HG02798 (cell line): ENCODE results near the gene SPAG8.

ENCODE experiments used
- ATAC-seq: cut with Tn5 transposase; IDR thresholded peaks from one replicate; pipeline ENCODE4 v1.9.1; 2021; ENCODE audit warnings: mild to moderate bottlenecking; ENCODE audit not compliant: unreplicated experiment, poor library complexity

The SPAG8 gene, protein sequence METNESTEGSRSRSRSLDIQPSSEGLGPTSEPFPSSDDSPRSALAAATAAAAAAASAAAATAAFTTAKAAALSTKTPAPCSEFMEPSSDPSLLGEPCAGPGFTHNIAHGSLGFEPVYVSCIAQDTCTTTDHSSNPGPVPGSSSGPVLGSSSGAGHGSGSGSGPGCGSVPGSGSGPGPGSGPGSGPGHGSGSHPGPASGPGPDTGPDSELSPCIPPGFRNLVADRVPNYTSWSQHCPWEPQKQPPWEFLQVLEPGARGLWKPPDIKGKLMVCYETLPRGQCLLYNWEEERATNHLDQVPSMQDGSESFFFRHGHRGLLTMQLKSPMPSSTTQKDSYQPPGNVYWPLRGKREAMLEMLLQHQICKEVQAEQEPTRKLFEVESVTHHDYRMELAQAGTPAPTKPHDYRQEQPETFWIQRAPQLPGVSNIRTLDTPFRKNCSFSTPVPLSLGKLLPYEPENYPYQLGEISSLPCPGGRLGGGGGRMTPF

GRCh38 chr9:35812025-35812602 lies at the start of gene SPAG8:
SPAG8 (minus strand) TSS chr9:35812262; CDS start chr9:35812147, 115 bp downstream.
- ATAC-seq: peak; percentile 69

GRCh38 chr9:35861161-35861897 lies 49.3 kb upstream of the SPAG8 start:
- ATAC-seq: no peak

DNA sequence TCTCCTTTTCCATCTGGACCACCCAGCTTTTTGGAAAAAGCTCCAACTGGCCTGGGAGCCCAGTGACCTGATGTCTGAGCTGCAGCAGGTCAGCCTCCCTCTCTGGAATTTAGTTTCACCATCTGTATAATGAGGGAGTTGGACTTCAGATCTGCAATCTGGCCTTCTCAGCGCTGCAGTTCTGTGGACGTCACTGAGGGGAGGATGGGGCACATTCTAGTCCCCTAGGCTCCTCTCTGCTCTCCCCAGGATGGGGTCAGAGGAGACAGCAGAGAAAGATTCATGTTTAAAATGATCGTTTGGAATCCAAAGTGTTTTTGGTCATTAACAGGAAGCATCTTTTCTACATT lies 47.9 kb upstream of the SPAG8 start:
- no peak for ATAC-seq

DNA sequence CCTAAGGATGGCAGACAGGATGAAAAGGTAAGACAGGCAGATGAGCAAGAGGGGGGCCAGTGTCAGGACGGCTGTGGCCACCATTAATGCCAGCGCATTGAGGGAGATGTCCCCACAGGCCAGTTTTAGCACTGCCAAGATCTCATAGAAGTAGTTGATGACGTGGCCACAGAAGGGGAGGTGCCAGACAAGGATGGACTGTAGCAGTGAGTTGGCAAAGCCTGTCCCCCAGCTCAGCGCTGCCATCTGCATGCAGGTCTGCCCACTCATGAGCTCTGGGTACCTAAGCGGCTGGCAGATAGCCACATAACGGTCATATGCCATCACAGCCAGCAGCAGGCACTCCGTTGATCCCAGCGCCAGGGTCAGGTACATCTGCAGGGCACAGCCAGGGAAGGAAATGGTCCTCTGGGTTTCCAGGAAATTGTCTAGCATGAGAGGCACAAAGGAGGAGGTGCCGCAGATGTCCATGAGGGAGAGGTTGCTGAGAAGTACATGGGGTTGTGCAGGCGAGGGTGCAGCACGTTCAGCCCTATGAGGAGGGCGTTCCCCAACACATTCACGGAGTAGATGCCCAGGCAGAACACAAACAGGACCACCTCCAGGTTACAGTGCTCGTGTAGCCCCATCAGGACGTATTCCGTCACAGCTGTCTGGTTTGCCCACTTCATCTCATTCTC lies 47.4 kb upstream of the SPAG8 start:
- ATAC-seq: no peak

- ATAC-seq: no peak
Observed at GRCh38 chr9:35858458-35858857, 46.4 kb upstream of the SPAG8 start.

GRCh38 chr9:35856882-35857281 lies 44.8 kb upstream of the SPAG8 start:
- no peak for ATAC-seq

- ATAC-seq: no peak
Observed at GRCh38 chr9:35856206-35856605, 44.1 kb upstream of the SPAG8 start.

DNA sequence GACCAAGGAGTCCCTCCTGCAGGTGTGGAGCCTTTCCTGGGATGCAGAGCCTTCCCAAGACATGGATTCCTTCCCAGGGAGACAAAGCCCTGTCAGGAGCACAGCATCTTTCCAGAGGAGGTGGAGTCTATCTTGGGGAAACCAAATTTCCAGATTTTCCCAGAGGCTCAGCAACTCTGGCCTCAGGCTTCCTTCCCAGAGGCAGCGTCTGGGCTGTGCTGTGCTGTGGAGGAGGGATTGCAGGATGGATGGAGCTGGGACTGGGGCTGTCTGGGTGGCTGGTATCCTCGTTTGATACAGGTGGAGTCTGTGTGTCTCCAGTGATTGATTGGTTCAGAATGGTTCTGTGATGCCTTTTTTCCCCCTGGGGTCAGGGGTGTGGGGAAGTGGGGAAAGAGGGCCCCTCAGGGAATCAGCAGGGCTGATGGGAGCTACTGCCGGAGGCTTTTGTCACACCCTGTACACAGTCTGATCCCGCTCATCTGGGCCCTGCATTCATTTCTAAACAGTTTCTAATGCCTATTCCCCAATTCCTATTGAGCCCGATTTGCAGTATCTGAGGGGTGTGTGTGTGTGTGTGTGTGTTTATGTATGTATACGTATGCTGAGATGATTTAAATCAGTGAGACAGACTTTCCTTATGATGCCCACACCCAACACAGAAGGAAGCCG lies 42.2 kb upstream of the SPAG8 start:
- no peak for ATAC-seq

DNA sequence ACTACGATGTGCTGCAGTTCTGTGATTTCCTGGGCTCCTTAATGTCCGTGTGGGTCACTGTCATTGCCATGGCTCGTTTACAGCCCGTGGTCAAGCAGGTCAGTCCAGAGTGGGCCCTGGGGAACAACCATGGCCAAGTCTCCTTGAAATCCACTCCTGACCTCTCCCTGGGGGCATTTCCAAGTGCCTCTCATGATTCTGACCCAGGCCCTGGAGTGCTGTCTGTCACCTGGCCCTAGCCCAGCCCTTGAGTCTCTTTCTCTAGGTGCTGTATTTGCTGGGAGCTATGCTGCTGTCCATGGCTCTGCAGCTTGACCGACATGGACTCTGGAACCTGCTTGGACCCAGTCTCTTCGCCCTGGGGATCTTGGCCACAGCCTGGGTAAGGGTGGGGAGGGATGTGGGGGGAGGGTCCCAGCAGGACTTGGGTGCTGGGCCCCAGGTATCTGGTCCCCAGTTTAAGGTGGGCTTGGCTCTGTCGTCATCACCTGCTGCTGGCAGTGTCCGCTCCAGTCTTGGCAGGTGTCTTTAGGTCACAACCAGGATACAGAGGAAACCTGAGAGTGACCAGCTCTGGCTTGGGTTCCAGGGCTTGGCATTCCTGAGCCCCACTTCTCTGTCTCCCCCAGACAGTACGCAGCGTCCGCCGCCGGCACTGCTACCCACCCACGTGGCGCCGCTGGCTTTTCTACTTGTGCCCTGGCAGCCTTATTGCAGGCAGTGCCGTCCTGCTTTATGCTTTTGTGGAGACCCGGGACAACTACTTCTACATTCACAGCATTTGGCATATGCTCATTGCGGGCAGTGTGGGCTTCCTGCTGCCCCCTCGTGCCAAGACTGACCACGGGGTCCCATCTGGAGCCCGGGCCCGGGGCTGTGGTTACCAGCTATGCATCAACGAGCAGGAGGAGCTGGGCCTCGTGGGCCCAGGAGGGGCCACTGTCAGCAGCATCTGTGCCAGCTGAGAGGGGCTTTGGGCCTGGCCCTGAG lies 41.1 kb upstream of the SPAG8 start:
- no peak for ATAC-seq

DNA sequence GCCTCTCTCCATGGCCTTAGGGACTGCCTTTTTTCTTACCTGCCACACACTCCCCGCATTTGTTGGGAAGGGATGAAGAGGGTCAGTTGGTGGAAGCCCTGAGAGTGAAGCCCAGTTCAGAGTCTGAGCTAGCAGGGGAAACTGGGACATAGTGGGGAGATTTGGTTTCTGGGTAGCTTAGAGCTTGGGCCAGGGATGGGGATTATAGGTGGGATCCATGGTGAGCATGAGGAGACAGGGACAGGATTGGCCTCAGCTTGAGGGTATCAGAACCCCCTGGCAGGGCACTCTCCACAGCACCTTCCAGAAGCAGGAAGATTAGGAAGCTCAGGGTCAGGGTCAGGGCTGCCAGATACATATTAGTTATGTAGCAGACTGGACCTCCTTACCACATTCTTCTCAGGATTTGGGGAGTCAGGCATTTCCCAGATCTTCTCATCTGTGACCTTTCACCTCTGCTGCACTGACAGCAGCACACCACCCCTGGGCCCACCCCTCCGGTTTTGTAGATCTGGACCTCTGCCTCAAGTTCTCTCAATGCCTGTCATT lies 40.3 kb upstream of the SPAG8 start:
- ATAC-seq: no peak

DNA sequence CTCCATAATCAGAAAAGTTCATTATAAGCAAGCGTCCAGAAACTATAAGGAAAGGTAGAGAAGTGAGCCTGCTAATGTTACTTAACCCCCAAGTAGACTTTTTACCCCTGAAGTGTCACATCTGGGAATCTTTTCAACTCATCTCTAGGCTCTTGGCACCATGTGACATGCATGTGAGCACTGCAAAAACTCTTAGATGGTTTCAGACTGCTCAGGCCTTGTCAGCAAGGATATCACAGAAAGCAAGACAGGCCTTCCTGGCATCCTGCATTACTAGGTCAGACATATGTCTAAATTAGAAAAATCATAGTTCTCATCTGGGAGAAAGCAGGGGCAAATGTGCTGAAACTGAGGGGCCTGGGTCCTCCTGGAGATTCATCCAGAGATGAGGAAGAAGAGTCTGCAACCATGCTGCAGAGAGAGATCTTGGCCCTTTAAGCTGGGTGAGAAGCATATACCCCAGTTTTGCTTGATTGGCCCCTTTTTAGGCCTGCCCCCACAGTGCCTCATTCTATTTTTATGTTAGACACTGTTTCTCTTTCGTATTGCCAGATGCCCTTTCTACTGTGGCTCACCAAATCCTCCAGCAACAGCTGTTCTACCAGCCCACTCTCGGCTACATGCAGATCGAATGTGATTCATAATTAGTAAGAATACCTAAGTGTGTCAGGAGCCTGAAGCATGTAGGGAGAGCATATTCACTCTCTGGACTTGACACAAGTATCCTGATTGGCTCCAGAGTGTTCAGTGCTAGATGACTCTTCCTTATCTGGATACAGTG lies 35.9 kb upstream of the SPAG8 start:
- ATAC-seq: peak; percentile 91

- no peak for ATAC-seq
Observed at GRCh38 chr9:35845824-35846771, 34.0 kb upstream of the SPAG8 start.

DNA sequence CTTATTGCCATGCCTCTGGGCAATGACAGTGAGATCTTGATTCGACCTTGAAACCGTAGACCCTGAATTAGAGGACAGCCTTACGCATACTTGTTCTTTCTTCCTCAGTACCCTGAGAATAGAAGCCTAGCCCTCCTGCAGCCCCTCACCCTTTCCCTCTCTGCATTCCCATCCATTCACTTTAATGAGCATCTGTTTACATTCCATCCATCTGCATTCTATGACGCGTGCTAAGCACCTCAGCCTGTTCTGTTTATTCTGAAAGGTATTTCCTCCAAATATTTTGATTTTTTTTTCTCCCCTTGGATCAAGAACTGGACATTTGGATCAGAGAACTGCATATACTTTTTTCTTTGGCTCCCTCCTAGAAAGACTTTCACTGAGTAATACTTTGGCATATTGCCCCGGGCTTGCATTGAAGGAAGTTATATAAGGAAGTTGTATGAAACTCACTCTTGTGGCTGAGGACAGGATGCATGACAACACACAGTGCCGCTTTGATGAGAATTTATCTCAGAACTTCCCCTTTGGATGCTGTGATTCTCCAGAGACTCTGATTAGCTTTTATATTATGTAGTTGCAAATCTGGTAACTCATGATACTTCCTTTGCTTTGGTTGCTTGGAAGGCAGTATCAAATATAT lies 32.7 kb upstream of the SPAG8 start:
- ATAC-seq: no peak

DNA sequence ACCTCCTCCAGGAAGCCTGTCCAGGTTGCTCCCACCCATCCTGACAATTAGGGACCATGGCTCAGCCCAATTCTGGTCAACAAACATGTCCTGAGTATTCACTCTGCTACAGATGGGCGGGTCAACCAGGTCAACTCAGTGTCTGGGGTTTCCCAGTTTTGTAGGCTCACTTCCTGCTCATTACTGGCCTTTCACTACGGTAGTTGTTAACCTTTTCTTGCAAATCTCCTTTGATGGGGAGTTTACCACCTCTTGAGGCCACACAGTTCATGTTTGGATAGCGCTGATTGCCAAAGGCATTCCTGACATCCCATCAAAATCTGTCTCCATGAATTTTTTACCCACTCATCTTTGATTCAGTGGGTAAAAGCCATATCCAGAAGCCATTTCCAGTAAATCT lies 30.7 kb upstream of the SPAG8 start:
- ATAC-seq: peak; percentile 86

DNA sequence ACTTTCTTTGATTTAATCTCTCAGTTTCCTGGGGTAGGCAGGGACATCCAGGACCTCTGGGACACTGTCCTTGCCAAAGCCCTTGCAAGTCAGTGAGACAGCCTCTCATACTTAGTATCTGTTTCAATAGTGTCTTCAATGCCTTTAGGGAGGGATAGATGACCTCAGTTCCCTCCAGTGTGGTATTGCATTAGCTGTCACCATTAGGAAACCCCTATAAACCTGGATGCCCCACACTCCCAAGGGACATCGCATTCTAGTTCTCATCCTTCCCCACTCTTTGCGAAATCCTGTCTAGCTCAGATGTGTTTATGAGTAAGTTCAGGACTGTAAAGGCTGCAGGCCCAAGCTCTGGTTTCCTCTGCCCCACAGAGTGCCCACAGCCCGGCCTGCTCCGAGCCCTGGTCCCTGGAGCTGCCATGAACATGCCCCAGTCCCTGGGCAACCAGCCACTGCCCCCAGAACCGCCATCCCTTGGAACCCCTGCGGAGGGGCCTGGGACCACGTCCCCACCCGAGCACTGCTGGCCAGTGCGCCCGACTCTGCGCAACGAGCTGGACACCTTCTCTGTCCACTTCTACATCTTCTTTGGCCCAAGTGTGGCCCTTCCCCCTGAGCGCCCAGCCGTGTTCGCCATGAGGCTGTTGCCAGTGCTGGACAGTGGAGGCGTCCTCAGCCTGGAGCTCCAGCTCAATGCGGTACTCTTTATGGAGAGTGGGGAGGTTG lies 30.1 kb upstream of the SPAG8 start:
- ATAC-seq: no peak

- ATAC-seq: no peak
Observed at GRCh38 chr9:35841645-35841900, 29.5 kb upstream of the SPAG8 start.
